GM21528 (cell line): Measurements from ENCODE around the gene ZNF143.
"Not testable (repeated sequence)": the region's sequence is repeated elsewhere in the genome, so short reads cannot be mapped to it uniquely, and the experiment has no call there.

ENCODE experiments used
- ATAC-seq: cut with Tn5 transposase; IDR thresholded peaks from one replicate; pipeline ENCODE4 v1.9.1; 2021; ENCODE audit warnings: mild to moderate bottlenecking, moderate library complexity; ENCODE audit not compliant: unreplicated experiment, low FRiP score

ZNF143 gene

DNA sequence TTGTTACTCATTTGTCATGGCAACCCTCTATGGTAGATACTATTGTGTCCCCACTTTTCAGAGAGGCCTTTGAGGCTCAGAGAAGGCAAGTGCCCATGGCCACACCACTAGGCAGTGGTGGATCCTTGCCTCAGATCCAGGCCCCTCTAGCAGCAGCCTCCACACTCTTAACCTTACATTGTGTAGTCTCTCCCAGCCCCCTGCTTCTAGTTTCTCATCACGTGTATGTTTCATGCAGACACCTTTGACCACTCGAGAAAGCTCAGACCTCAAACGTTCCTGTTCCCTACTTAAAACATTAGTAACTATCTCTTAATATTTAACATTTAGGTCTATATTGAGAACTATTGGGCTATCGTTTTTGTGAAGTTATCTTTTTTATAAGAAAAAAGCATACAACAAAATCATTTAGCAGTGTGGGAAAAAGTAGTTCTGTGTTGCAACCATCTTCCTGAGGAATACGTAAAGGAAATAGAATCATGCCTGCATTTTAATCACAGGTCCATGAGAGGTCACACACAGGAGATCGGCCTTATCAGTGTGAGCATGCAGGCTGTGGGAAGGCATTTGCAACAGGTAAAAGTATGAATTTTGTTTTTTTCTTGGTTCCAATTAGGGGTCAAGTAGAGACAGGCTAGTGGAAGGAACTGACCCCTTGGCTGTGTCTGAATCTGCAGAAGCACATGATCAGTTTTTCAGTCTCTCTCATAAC lies 35.1 kb downstream of the ZNF143 start:
- ATAC-seq, result no peak

DNA sequence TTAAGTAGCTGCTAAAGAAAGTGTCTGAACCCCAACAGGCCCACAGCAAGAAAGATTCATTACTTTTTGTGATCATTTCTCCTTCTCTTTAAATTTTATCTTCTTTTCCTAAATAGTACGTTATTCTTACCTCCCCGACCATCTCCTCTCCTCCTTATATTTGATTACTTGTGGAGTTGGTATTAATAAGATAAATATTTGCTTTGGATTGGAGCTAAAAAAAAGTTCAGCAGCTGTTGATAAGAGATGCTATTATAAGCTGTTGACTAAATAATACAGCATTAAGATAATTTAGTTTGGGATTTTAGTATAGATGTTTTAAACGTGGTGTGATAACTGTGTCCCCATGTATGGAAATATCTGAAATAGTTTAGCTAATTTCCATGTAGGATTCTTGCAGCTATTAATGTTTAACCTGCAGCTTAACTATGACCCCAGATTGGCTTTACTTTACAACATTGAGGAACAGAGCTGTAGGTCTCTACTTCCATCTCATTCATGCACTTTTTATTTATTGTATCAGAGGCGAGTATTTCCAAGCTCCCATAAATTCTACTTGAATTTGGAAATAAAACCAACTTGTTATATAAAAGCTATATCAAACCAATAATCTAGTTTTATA lies 37.8 kb downstream of the ZNF143 start:
- no peak for ATAC-seq

DNA sequence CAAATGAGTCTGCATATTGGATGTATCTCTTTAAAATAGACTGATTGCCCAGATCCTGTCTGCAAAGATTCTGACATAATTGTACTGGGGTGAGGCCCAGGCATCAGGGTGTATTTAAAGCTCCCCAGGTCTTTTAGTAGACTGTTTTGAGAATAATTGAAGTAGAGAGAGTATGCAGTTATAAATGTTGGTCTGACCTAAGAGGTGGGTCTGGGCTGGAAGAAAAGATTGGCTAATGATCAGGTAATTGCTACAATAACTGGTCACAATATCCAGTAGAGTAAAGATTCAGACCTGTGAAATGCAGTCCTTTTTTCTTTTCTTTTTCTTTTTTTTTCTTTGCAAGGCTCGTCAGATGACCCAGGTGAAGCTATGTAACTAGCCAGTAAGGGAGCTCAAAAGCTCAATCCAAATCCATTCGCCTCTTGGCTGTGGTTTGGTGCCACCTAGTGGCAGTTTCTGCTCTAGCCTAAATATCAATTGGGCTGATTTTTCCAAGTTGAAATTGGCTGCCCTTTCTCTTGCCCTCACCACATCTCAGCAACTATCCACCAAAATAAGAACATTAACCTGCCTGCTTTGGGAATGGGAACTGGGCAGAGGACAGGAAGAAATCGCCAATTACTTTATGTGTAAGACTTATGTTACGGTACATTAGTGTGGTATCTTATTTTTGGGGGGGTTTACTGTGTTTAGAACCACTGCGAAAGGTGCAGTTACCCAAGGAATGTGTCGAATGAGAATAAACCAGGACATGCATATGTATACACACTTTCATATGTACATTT lies 45.9 kb downstream of the ZNF143 start:
- ATAC-seq, result no peak

DNA sequence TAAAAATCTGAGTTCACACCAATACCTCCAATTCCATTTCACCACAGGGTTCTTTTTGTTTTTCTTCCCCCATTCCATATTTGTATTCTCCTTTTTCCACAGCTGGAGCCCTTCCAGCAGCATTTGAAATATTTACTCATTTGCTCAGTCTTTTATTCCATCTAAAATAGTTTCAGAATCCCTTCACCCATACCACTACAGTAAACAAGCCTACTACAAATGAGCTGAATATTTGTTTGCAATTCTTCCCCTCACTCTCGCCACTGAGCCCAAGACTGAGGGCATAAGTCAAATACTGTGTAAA lies 46.4 kb downstream of the ZNF143 start:
- ATAC-seq, result no peak

DNA sequence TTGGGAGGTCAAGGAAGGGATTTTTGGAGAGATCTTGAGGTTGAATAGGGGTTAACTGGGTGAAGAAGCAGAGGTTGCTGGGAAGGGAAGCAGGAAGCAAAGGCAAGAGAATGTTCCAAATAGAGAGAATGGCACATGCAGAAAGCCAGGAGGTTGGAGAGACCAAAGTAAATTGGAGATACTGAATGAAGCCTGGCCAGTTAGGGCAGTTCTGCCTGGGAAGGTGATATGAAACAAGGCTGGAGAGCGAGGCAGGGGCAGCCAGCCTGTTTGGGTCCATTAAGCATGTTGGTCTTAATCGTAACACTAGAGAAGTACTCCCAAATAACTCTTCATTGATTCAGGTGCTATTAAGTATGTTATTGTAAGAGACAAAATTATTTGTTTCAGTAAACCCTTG lies 48.2 kb downstream of the ZNF143 start:
- no peak for ATAC-seq

DNA sequence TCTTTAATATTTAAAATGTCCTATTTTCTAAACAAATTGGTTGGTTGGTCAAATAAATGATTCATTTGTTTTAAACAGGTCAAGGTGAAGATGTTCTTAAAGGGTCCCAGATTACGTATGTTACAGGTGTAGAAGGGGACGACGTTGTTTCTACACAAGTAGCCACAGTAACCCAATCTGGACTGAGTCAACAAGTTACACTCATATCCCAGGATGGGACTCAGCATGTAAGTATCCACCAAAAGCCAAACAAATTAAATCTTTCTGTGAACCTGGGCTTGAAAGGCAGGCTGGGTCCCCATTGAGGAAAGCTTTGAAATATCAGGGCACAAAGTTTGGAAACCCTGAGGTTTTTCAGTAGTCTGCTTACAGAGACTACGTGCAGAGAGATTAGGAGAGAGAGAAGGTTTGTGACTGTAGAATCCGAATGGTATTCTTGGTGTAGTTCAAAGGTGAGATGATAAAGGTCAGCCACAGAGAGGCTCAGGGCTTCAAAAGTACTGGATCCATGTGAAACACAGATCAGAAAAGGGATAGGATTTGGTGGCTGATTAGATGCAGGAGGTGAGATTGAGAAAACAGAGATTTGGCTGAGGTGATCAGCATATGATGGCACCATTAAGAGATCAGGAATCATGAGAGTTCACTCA lies 51.7 kb downstream of the ZNF143 start:
- no peak for ATAC-seq

DNA sequence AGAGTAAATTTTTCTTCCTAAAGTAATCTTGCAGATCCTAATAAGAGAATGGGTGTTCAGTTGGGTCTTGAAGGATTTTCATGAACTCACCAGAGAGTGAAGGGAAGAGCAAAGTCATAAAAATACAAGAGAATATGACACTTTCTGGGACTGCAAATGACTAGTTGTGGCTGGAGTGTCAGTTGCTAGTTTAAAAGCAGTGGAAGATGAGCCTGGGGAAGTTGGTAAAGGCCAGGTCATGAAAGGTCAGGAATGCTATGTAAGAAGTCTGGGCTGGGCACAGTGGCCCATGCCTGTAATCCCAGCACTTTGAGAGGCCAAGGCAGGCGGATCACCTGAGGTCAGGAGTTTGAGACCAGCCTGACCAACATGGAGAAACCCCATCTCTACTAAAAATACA lies 53.8 kb downstream of the ZNF143 start:
- ATAC-seq, result not testable (repeated sequence)

DNA sequence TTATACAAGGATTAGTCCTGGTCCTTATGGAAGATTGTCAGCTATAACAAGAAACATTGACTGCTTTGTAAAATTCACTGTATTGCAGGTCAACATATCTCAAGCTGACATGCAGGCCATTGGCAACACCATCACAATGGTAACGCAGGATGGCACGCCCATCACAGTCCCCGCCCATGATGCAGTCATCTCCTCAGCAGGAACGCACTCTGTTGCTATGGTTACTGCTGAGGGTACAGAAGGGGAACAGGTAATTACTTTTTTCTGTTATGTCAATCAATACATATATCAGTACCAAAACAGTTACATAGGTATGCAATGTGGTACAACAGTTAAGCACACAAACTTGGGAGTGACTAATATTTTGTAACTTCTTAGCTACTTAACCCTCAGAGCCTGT lies 55.3 kb downstream of the ZNF143 start:
- ATAC-seq, result no peak

DNA sequence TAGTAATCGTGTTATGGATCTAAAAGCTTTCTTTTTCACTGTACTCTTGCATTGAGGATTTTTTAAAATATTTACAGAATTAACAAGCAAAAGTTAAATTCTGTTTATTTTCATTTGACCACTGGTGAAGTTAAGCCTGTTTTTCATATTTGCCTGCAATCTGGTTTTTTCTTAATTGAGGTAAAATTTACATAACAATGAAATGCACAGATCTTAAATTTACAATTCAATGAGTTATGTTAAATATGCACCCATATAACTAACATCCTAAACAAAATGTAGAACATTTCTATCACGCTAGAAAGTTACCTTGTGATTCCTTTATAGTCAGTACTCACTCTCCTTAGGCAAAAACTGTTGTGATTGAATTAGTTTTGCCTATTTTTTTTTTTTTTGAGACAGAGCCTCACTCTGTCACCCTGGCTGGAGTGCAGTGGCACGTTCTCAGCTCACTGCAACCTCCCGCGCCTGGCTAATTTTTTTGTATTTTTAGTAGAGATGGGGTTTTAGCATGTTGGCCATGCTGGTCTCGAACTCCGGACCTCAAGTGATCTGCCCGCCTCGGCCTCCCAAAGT lies 58.1 kb downstream of the ZNF143 start:
- no peak for ATAC-seq

DNA sequence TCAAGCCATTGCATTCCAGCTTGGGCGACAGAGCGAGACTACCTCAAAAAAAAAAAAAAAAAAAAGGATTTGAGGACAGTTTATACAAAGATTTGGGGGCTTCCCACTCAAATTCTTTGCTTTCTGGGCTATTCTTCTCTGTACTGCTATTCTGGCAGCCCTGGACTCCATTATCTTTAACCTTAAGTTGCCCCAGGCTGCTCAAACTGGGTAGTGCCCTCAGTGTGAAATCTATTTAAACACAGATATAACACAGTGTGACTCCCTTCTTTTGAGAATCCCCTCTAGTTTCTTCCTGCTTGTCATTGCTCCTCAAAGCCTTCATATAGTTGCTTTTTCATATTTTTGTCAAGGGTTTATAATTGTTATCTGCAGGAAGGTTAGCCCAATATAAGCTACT lies 63.2 kb downstream of the ZNF143 start:
- ATAC-seq, result no peak

DNA sequence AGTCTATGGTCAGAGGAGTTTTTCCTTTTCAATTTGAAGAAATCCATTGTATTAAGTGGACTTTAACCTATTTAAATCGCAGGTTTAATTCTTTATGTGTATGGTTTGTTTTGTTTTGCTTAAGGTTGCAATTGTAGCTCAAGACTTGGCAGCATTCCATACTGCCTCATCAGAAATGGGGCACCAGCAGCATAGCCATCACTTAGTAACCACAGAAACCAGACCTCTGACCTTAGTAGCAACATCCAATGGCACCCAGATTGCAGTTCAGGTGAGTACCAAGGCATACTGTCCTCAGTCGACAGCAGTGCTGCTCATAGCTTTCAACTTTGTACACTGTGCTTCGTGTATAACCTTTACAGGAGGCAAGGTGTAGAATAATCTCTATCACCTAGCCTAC lies 64.3 kb downstream of the ZNF143 start:
- no peak for ATAC-seq

DNA sequence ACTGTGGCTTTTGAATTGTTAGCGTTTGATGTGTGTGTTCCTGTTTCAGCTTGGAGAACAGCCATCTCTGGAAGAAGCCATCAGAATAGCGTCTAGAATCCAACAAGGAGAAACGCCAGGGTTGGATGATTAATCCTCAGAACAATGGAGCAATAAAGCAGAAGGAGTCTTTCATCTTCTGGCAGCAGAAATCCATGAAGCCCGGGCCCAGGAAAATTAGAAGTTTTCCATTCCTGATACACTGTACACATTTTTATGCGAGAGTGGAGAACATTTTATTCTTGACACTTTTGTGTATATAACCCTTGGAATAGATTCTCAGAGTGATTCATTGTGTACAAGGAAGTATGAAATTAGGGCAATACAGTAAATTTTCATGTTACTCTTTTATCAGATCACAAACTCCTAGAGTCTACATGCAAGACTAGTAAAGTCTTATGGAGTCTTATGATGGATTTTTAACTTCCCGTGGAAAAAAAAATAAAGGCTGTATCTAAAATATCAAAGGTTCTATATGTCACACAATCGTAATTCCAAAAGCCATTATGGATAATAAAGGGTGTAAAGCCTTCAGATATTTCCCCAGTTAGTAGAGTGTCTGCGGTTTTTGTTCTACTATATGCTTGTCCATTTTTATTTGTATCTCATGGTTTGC lies 66.8 kb downstream of the ZNF143 start:
- no peak for ATAC-seq

DNA sequence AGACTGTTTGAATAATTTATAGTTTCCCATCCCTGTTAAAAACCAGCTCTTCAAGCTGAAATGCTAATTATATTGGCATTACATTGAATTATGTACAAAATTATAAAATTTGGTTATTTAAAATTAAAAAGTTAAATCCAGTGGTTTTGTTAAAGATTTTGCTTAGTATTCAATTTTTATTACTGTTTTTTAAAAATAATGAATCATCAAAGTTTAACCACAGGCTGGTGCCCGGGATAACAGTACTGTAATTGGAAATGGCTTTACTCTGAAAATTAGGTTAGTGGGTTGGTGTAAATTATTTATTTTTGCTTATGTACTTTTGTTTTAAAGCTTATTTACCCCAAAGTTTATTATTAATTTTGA lies 67.3 kb downstream of the ZNF143 start:
- no peak for ATAC-seq

DNA sequence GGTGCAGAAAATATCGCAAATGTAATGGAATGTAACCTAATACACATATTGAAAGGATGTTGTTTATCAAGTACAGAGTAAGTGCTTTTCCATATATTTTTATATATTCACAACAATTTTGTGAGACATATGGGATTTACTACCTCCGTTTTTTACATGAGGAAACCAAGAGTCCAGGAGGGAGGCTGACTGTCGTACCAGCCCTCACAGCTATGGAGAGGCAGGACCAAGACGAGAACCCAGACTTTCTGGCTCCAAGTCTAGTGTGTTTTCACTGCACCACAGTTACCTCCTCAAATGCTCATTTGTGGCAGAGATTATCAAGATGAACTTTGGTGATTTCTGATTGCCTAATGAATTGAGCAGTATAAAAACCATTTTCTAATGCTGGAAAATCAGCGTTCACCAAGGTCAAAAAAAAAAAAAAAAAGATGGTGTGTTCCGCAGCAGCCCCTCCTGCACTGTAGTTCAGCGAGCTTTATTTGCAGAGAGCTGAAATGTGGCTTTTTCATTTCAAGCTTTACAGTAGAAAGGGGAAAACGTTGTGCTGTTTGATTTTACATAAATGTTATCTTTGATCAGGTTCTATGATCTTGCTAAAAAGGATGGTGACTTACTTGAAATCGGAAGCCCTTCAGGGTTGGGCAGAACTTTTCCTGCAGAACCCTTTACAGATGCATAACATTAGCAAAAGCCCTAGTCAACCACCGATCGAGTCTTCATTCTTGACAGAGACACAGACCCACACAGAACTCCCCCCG lies 67.9 kb downstream of the ZNF143 start:
- ATAC-seq, result no peak

DNA sequence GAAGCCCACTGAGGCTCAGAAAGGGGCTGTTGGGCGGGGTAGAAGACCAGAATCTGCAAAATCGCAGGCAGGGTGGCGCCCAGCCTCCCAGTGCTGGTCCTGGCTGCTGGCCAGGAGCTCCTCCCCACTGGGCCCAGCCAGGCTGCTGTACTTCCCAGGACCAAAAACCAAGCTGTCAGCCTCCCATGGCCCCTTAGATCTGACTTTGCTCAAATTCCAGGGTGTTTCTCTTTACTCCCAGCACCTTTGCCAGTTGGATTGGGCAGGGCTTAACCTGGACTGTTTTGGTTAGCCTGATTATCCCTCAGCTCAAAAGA lies 68.5 kb downstream of the ZNF143 start:
- ATAC-seq, result no peak

DNA sequence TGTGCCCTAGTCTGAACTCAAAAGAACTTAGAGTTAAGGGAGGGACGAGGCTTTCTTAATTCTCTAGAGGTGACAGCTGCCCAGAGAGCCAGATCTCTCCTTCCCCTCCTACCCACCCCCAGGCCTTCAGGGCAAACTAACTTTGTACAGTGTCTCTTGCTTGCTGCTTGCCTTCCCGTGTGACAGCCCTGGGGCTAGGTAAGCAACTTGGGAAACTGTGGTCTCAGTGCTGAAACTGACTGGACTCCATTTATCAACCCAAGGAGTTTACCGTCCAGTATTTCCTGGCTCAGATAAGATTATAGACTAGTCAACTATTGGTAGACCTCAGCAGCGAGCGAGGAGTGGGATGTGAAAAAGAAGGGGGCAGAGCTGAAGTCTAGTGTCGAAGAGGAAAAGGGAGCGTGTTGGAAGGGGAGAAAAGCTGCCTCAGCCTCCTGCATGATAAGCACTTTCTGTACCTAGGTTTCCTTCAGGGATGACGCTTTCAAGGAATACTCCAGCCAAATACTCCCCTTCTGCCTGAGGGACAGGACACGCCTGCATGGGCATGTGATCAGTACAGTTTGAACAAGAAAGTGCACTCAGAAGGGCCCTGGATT lies 69.3 kb downstream of the ZNF143 start:
- ATAC-seq, result no peak

DNA sequence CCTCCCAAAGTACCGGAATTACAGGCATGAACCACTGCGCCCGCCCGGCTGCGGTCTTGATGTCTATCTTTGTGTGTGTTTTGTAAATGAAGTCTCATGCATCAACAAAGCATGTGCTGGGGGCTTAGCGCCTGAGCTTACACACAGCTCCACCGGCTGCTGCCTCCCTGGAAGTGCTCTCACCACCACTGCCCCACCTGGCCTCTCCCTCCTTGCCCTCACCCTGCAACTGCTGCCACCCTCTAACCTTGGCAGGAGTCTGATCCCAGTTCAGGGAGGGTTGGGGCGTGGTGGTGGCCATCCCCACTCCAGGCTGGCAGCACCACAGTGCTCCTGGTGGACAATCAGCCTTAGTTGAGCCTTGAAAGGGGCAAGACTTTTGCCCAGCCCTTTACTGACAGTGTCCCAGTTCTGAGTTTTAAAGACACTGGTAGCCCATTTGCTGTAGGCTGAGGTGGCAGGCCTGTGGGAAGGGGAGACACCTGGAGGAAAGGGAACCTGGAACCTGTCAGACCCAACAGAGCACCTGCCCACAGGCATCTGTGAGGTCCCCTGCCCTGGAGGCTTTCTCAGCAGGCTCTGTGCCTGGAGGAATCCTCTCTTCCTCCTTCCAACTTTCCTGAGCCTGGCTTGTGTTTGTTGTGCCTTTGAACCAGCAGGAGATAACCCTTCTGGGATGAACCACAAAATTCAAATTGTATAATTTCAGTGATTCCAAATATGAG lies 70.3 kb downstream of the ZNF143 start:
- ATAC-seq, result no peak

DNA sequence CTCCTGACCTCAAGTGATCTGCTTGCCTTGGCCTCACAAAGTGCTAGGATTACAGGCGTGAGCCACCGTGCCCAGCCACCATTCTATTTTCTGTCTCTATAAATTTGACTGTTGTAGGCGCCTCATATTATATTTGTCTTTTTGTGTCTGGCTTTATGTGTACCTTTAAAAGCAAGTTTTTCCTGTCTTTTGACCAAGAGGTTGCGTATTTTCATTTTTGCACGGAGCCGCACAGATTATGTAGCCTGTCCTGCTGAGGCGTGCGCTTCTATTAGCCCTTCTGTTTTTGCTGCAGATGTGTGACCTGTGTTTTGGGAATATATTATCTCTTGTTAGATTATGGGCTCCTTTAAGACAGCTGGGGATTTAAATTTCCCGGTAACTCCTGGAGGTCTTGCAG lies 72.2 kb downstream of the ZNF143 start:
- ATAC-seq, result no peak
